ENCODE data around the gene SDK1. TPM values are rescaled to one million over a fixed set of nuclear protein-coding genes. Genes with fewer than 3 reads are reported as not detected.

The SDK1 gene
- total and polyA plus RNA-seq, 2 experiments from 2014 or later, result 2.1 to 10.0 TPM

- H3K36me3 Mint-ChIP-seq (ENCODE audit: low read depth), result peaks cover 3% of the 10 kb centered on the region; the same call in 2 of the 3 replicates
- DNase-seq (ENCODE audit: low spot score), result peak; percentile 39
- H3K9me3 Mint-ChIP-seq, result no peaks in the 10 kb centered on the region; the same call in none of the 3 replicates
- no peaks in the 10 kb centered on the region for H3F3A ChIP-seq (replicated peaks; ENCODE audit: low read depth)
- TF ChIP-seq, protein P1, sequence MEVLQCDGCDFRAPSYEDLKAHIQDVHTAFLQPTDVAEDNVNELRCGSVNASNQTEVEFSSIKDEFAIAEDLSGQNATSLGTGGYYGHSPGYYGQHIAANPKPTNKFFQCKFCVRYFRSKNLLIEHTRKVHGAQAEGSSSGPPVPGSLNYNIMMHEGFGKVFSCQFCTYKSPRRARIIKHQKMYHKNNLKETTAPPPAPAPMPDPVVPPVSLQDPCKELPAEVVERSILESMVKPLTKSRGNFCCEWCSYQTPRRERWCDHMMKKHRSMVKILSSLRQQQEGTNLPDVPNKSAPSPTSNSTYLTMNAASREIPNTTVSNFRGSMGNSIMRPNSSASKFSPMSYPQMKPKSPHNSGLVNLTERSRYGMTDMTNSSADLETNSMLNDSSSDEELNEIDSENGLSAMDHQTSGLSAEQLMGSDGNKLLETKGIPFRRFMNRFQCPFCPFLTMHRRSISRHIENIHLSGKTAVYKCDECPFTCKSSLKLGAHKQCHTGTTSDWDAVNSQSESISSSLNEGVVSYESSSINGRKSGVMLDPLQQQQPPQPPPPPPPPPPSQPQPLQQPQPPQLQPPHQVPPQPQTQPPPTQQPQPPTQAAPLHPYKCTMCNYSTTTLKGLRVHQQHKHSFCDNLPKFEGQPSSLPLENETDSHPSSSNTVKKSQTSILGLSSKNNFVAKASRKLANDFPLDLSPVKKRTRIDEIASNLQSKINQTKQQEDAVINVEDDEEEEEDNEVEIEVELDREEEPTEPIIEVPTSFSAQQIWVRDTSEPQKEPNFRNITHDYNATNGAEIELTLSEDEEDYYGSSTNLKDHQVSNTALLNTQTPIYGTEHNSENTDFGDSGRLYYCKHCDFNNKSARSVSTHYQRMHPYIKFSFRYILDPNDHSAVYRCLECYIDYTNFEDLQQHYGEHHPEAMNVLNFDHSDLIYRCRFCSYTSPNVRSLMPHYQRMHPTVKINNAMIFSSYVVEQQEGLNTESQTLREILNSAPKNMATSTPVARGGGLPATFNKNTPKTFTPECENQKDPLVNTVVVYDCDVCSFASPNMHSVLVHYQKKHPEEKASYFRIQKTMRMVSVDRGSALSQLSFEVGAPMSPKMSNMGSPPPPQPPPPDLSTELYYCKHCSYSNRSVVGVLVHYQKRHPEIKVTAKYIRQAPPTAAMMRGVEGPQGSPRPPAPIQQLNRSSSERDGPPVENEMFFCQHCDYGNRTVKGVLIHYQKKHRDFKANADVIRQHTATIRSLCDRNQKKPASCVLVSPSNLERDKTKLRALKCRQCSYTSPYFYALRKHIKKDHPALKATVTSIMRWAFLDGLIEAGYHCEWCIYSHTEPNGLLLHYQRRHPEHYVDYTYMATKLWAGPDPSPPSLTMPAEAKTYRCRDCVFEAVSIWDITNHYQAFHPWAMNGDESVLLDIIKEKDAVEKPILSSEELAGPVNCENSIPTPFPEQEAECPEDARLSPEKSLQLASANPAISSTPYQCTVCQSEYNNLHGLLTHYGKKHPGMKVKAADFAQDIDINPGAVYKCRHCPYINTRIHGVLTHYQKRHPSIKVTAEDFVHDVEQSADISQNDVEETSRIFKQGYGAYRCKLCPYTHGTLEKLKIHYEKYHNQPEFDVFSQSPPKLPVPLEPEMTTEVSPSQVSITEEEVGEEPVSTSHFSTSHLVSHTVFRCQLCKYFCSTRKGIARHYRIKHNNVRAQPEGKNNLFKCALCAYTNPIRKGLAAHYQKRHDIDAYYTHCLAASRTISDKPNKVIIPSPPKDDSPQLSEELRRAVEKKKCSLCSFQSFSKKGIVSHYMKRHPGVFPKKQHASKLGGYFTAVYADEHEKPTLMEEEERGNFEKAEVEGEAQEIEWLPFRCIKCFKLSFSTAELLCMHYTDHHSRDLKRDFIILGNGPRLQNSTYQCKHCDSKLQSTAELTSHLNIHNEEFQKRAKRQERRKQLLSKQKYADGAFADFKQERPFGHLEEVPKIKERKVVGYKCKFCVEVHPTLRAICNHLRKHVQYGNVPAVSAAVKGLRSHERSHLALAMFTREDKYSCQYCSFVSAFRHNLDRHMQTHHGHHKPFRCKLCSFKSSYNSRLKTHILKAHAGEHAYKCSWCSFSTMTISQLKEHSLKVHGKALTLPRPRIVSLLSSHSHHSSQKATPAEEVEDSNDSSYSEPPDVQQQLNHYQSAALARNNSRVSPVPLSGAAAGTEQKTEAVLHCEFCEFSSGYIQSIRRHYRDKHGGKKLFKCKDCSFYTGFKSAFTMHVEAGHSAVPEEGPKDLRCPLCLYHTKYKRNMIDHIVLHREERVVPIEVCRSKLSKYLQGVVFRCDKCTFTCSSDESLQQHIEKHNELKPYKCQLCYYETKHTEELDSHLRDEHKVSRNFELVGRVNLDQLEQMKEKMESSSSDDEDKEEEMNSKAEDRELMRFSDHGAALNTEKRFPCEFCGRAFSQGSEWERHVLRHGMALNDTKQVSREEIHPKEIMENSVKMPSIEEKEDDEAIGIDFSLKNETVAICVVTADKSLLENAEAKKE (CRISPR knock-in tag; IDR thresholded peaks at IDR 0.05), result peak; percentile 71; the same call in 1 of the 2 replicates
- TF ChIP-seq ZNF331 (CRISPR knock-in tag; IDR thresholded peaks at IDR 0.05; ENCODE audit: low read depth) (no peak), CREB1 (CRISPR knock-in tag; IDR thresholded peaks at IDR 0.05; ENCODE audit: low read depth) (0 out of 2 replicates have a peak, but pooled peaks have one; percentile 42), EZH2 (IDR thresholded peaks at IDR 0.05; ENCODE audit: low read depth, unreplicated experiment) (no peak), JUNB (IDR thresholded peaks at IDR 0.05; ENCODE audit: unreplicated experiment) (no peak), POLR2AphosphoS5 (IDR thresholded peaks at IDR 0.05; ENCODE audit: low read depth) (no peak), STAT1 (IDR thresholded peaks at IDR 0.05; ENCODE audit: unreplicated experiment) (no peak), REST (IDR thresholded peaks at IDR 0.05; ENCODE audit: unreplicated experiment) (no peak), EZH2phosphoT487 (IDR thresholded peaks at IDR 0.05; ENCODE audit: unreplicated experiment) (no peak), NANOG (IDR thresholded peaks at IDR 0.05; ENCODE audit: borderline replicate concordance) (no peak), ZNF114 (CRISPR knock-in tag; IDR thresholded peaks at IDR 0.05) (no peak), CTCF (conservative IDR thresholded peaks at IDR 0.05; ENCODE audit: low read depth in 2 of 2) (no peak)
- TF ChIP-seq, protein P2, sequence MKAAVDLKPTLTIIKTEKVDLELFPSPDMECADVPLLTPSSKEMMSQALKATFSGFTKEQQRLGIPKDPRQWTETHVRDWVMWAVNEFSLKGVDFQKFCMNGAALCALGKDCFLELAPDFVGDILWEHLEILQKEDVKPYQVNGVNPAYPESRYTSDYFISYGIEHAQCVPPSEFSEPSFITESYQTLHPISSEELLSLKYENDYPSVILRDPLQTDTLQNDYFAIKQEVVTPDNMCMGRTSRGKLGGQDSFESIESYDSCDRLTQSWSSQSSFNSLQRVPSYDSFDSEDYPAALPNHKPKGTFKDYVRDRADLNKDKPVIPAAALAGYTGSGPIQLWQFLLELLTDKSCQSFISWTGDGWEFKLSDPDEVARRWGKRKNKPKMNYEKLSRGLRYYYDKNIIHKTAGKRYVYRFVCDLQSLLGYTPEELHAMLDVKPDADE (IDR thresholded peaks at IDR 0.05), result no peak
- no peak overlapping the region for H3K4me3 ChIP-seq
- H3K27ac ChIP-seq (ENCODE audit: low read depth), result no peak overlapping the region
- peaks cover 30% of the 10 kb centered on the region for H3K4me1 Mint-ChIP-seq
- H3K27me3 ChIP-seq (ENCODE audit: insufficient read depth), result no peaks in the 10 kb centered on the region
- no peak overlapping the region for H2AFZ ChIP-seq
- peaks cover 4% of the 10 kb centered on the region for H3K27me3 Mint-ChIP-seq (ENCODE audit: insufficient read depth, low read depth, poor library complexity)
- H3K4me3 Mint-ChIP-seq, result no peak overlapping the region
- H3K27ac Mint-ChIP-seq, result peak overlapping the region; percentile 88
- ATAC-seq, result peak; percentile 81
- H3K4me1 ChIP-seq (ENCODE audit: insufficient read depth), result peaks cover 17% of the 10 kb centered on the region
- no peaks in the 10 kb centered on the region for H3K36me3 ChIP-seq (ENCODE audit: insufficient read depth)
- no peaks in the 10 kb centered on the region for H4K20me1 ChIP-seq (replicated peaks; ENCODE audit: insufficient read depth)
- no peaks in the 10 kb centered on the region for H3K79me2 ChIP-seq (replicated peaks; ENCODE audit: insufficient read depth)
- no peaks in the 10 kb centered on the region for H3K9me2 ChIP-seq (ENCODE audit: insufficient read depth)
- H3K4me2 ChIP-seq, result no peak overlapping the region
Observed at GRCh38 chr7:3754493-3755341, 453.7 kb downstream of the SDK1 start.

Data from GM23338 (cell line).